H7 (cell line): Measurements from ENCODE around the gene TSPOAP1. TPM values are rescaled to one million over a fixed set of nuclear protein-coding genes. Genes with fewer than 3 reads are reported as not detected.
A peak's percentile ranks its signal among the peaks of the same experiment; 100 is the strongest.

Source experiments
- DNase-seq: peaks from one replicate; pipeline ENCODE4 v3.0.0; 2012
- H3K27me3 ChIP-seq: 2 replicates; pipeline ENCODE4 v1.6.0; 2011; ENCODE audit warnings: mild to moderate bottlenecking, low read length; ENCODE audit not compliant: control insufficient read depth, insufficient read depth
- H3K36me3 ChIP-seq: replicated peaks from 2 replicates; pipeline ENCODE4 v1.5.1; 2011; ENCODE audit warnings: low read length; ENCODE audit not compliant: control insufficient read depth, insufficient read depth
- H3K4me3 ChIP-seq: 2 replicates; pipeline ENCODE4 v1.5.1; 2011; ENCODE audit warnings: low read depth, mild to moderate bottlenecking, control low read depth, low read length, moderate library complexity; ENCODE audit not compliant: insufficient read depth
- total RNA-seq: library from RNA; depleted of rRNA; stranded (reverse); fragments of >200 nt; shearing (Covaris generic); gene quantifications from 2 replicates; pipeline ENCODE4 v1.2.3, GENCODE V29; 2014

The TSPOAP1 gene
- total RNA-seq, 1 experiment from 2014 or later = 4.2 TPM

GRCh38 chr17:58271216-58271931, 57.2 kb downstream of the TSPOAP1 start:
- DNase-seq = peak; percentile 30
- no peak overlapping the region for H3K4me3 ChIP-seq
- H3K27me3 ChIP-seq = no peaks in the 10 kb centered on the region
- no peaks in the 10 kb centered on the region for H3K36me3 ChIP-seq

- Histone ChIP-seq H3K27me3 (no peaks in the 10 kb centered on the region; the same call in 1 of the 2 replicates), H3K4me3 (no peak overlapping the region), H3K36me3 (no peaks in the 10 kb centered on the region)
- peak; percentile 80 for DNase-seq
These were observed 57.9 kb downstream of the TSPOAP1 start for GRCh38 chr17:58270476-58271215.

- peak; percentile 14 for DNase-seq
These were observed 58.9 kb downstream of the TSPOAP1 start for GRCh38 chr17:58269557-58270291.

GRCh38 chr17:58268774-58269556, 59.6 kb downstream of the TSPOAP1 start:
- H3K27me3 ChIP-seq = no peaks in the 10 kb centered on the region; the same call in 1 of the 2 replicates
- H3K4me3 ChIP-seq = no peak overlapping the region
- H3K36me3 ChIP-seq = no peaks in the 10 kb centered on the region
- peak; percentile 15 for DNase-seq

More at GRCh38 chr17:58269557-58270291, 58.9 kb downstream of the TSPOAP1 start:
- H3K27me3 ChIP-seq = no peaks in the 10 kb centered on the region; the same call in 1 of the 2 replicates
- no peaks in the 10 kb centered on the region for H3K36me3 ChIP-seq
- H3K4me3 ChIP-seq = no peak overlapping the region

GRCh38 chr17:58268326-58268725, 60.3 kb downstream of the TSPOAP1 start:
- no peaks in the 10 kb centered on the region for H3K36me3 ChIP-seq
- H3K4me3 ChIP-seq = no peak overlapping the region
- peak; percentile 16 for DNase-seq
- no peaks in the 10 kb centered on the region; the same call in 1 of the 2 replicates for H3K27me3 ChIP-seq

GRCh38 chr17:58267347-58268324, 61.0 kb downstream of the TSPOAP1 start:
- Histone ChIP-seq H3K27me3 (no peaks in the 10 kb centered on the region; the same call in 1 of the 2 replicates), H3K4me3 (no peak overlapping the region), H3K36me3 (no peaks in the 10 kb centered on the region)
- DNase-seq = peak; percentile 13

GRCh38 chr17:58265902-58266875, 62.4 kb downstream of the TSPOAP1 start:
- H3K36me3 ChIP-seq = no peaks in the 10 kb centered on the region
- no peak for DNase-seq
- H3K4me3 ChIP-seq = no peak overlapping the region
- no peaks in the 10 kb centered on the region; the same call in 1 of the 2 replicates for H3K27me3 ChIP-seq

- Histone ChIP-seq H3K36me3 (no peaks in the 10 kb centered on the region), H3K27me3 (no peaks in the 10 kb centered on the region; the same call in 1 of the 2 replicates), H3K4me3 (no peak overlapping the region)
- no peak for DNase-seq
These were observed 63.3 kb downstream of the TSPOAP1 start for GRCh38 chr17:58265271-58265670.

- Histone ChIP-seq H3K36me3 (no peaks in the 10 kb centered on the region), H3K27me3 (no peaks in the 10 kb centered on the region; the same call in 1 of the 2 replicates), H3K4me3 (no peak overlapping the region)
- no peak for DNase-seq
These were observed 64.0 kb downstream of the TSPOAP1 start for GRCh38 chr17:58264407-58265103.

- no peak overlapping the region for H3K4me3 ChIP-seq
- no peaks in the 10 kb centered on the region; the same call in 1 of the 2 replicates for H3K27me3 ChIP-seq
- H3K36me3 ChIP-seq = no peaks in the 10 kb centered on the region
- no peak for DNase-seq
These were observed 64.8 kb downstream of the TSPOAP1 start for GRCh38 chr17:58263773-58264172.

- no peak overlapping the region for H3K4me3 ChIP-seq
- no peaks in the 10 kb centered on the region; the same call in 1 of the 2 replicates for H3K27me3 ChIP-seq
- H3K36me3 ChIP-seq = no peaks in the 10 kb centered on the region
- no peak for DNase-seq
These were observed 66.4 kb downstream of the TSPOAP1 start for GRCh38 chr17:58262149-58262548.

GRCh38 chr17:58254803-58255202, 73.8 kb downstream of the TSPOAP1 start:
- peak; percentile 88 for DNase-seq
- Histone ChIP-seq H3K4me3 (no peak overlapping the region; the same call in 1 of the 2 replicates), H3K36me3 (no peaks in the 10 kb centered on the region), H3K27me3 (peaks cover 30% of the 10 kb centered on the region)
